H1 (cell line): Measurements from ENCODE around the gene COL19A1. TPM values are rescaled to one million over a fixed set of nuclear protein-coding genes. Genes with fewer than 3 reads are reported as not detected.
A peak's percentile ranks its signal among the peaks of the same experiment; 100 is the strongest.

Source experiments
- CTCF ChIA-PET: fragments of 300-600 bp; sonication (Branson Sonifier 250); formaldehyde crosslinking; loops from one replicate; lab custom pipeline; 2021; ENCODE audit not compliant: partially characterized antibody; lab: Charles Lee
- POLR2A ChIA-PET: fragments of 300-600 bp; sonication (Branson Sonifier 250); formaldehyde crosslinking; loops from one replicate; lab custom pipeline; 2021; ENCODE audit warnings: inconsistent platforms; ENCODE audit not compliant: partially characterized antibody; lab: Charles Lee
- DNase-seq, 2 experiments: peaks; one replicate each; pipeline versions ENCODE4 v3.0.0 to v3.0.0-alpha.2; 2010 to 2022; ENCODE audit warnings: low spot score in 2 of 2, low read depth in 1 of 2, mixed read lengths in 1 of 2
- FAIRE-seq: peaks from 2 replicates; lab custom pipeline; 2011; peaks lifted over from hg19 to GRCh38; lab: Jason Lieb, UNC
- H2AFZ ChIP-seq: 2 replicates; pipeline ENCODE4 v1.8.1; 2012; ENCODE audit warnings: low read length, inconsistent platforms
- H2AK5ac ChIP-seq: 2 replicates; pipeline ENCODE4 v1.6.1; 2013; ENCODE audit warnings: low read depth, low read length
- H2BK120ac ChIP-seq: replicated peaks from 2 replicates; pipeline ENCODE3; 2013; ENCODE audit warnings: low read depth, low read length, inconsistent platforms
- H2BK12ac ChIP-seq: 2 replicates; pipeline ENCODE4 v1.6.1; 2013; ENCODE audit warnings: low read depth, low read length
- H2BK15ac ChIP-seq: 2 replicates; pipeline ENCODE4 v1.6.1; 2013; ENCODE audit warnings: low read length
- H2BK20ac ChIP-seq: 2 replicates; pipeline ENCODE4 v1.6.1; 2013; ENCODE audit warnings: low read length
- H2BK5ac ChIP-seq: 2 replicates; pipeline ENCODE4 v1.6.1; 2013; ENCODE audit warnings: low read depth, low read length
- H3K14ac ChIP-seq: 2 replicates; pipeline ENCODE4 v1.6.1; 2013; ENCODE audit warnings: inconsistent platforms; ENCODE audit not compliant: insufficient read length
- H3K18ac ChIP-seq: 2 replicates; pipeline ENCODE4 v1.6.1; 2013; ENCODE audit warnings: low read length; ENCODE audit errors: extremely low read depth
- H3K23ac ChIP-seq: 2 replicates; pipeline ENCODE4 v1.6.1; 2013; ENCODE audit warnings: inconsistent platforms; ENCODE audit not compliant: insufficient read length
- H3K23me2 ChIP-seq: 2 replicates; pipeline ENCODE4 v1.6.1; 2013; ENCODE audit warnings: low read depth, low read length
- H3K27ac ChIP-seq: 2 replicates; pipeline ENCODE4 v1.6.1; 2011; ENCODE audit warnings: low read depth, low read length, inconsistent platforms
- H3K27me3 ChIP-seq, 4 experiments: replicated peaks in 1 of 4; 1 replicate in 1 of 4; 2 replicates in 3 of 4; pipeline versions ENCODE4 v1.6.1 to v1.8.1; 2011 to 2013; ENCODE audit warnings: low read length in 3 of 4, mild to moderate bottlenecking in 3 of 4, inconsistent platforms in 2 of 4, mixed read lengths in 2 of 4, moderate library complexity in 1 of 4; ENCODE audit not compliant: control insufficient read depth in 3 of 4, insufficient read depth in 3 of 4; ENCODE audit errors: extremely low read depth in 1 of 4
- H3K36me3 ChIP-seq, 4 experiments: 2 replicates each; pipeline versions ENCODE4 v1.6.1 to v1.8.1; 2011 to 2013; ENCODE audit warnings: mild to moderate bottlenecking in 4 of 4, low read length in 3 of 4, moderate library complexity in 2 of 4, control low read depth in 1 of 4, inconsistent platforms in 1 of 4; ENCODE audit not compliant: insufficient read depth in 4 of 4, control insufficient read depth in 2 of 4
- H3K4ac ChIP-seq: replicated peaks from 2 replicates; pipeline ENCODE3; 2013; ENCODE audit warnings: low read length, low read depth, mixed read lengths, inconsistent platforms; ENCODE audit not compliant: insufficient read length
- H3K4me1 ChIP-seq, 4 experiments: replicated peaks in 1 of 4; 1 replicate in 1 of 4; 2 replicates in 3 of 4; pipeline versions ENCODE4 v1.6.1 to v1.8.1; 2011 to 2013; ENCODE audit warnings: low read length in 3 of 4, inconsistent platforms in 2 of 4, mixed read lengths in 1 of 4; ENCODE audit not compliant: insufficient read depth in 4 of 4, control insufficient read depth in 3 of 4
- H3K4me2 ChIP-seq, 2 experiments: 2 replicates each; pipeline versions ENCODE4 v1.6.1 to v1.8.1; 2011 to 2013; ENCODE audit warnings: low read depth in 2 of 2, low read length in 2 of 2, control low read depth in 1 of 2, inconsistent platforms in 1 of 2, mild to moderate bottlenecking in 1 of 2; ENCODE audit not compliant: insufficient read depth in 1 of 2
- H3K4me3 ChIP-seq, 4 experiments: fragments of 200-600, 300-600 bp in 1 of 4; sonication (generic), shearing (Covaris generic), sonication (Bioruptor Twin) in 1 of 4; 2 replicates each; pipeline versions ENCODE4 v1.5.1 to v1.8.1; 2011 to 2016; ENCODE audit warnings: low read length in 4 of 4, low read depth in 3 of 4, control low read depth in 2 of 4, inconsistent platforms in 2 of 4, mild to moderate bottlenecking in 2 of 4, mixed read lengths in 1 of 4, moderate library complexity in 1 of 4; ENCODE audit not compliant: insufficient read depth in 2 of 4; ENCODE audit errors: extremely low read depth in 1 of 4
- H3K56ac ChIP-seq: replicated peaks from 2 replicates; pipeline ENCODE3; 2013; ENCODE audit warnings: low read depth, mild to moderate bottlenecking, mixed read lengths, low read length, inconsistent platforms; ENCODE audit not compliant: insufficient read length
- H3K79me1 ChIP-seq: 2 replicates; pipeline ENCODE4 v1.6.1; 2013; ENCODE audit warnings: low read depth, low read length, control low read depth
- H3K79me2 ChIP-seq, 2 experiments: 2 replicates each; pipeline versions ENCODE4 v1.6.1 to v1.8.1; 2012 to 2013; ENCODE audit warnings: low read length in 2 of 2, mild to moderate bottlenecking in 2 of 2, inconsistent platforms in 1 of 2; ENCODE audit not compliant: insufficient read depth in 2 of 2, control insufficient read depth in 1 of 2
- H3K9ac ChIP-seq, 4 experiments: replicated peaks in 1 of 4; 1 replicate in 1 of 4; 2 replicates in 3 of 4; pipeline versions ENCODE4 v1.6.1 to v1.8.1; 2011 to 2013; ENCODE audit warnings: low read depth in 3 of 4, low read length in 3 of 4, control low read depth in 2 of 4, mild to moderate bottlenecking in 2 of 4, moderate library complexity in 2 of 4, inconsistent platforms in 1 of 4; ENCODE audit errors: extremely low read depth in 1 of 4
- H3K9me3 ChIP-seq, 2 experiments: 2 replicates each; pipeline versions ENCODE4 v1.6.1 to v1.8.1; 2012 to 2013; ENCODE audit warnings: mild to moderate bottlenecking in 2 of 2, moderate library complexity in 2 of 2, control low read depth in 1 of 2, inconsistent platforms in 1 of 2, low read depth in 1 of 2, low read length in 1 of 2, mixed read lengths in 1 of 2; ENCODE audit not compliant: insufficient read depth in 2 of 2
- H4K20me1 ChIP-seq, 2 experiments: replicated peaks in 1 of 2; 2 replicates each; pipeline versions ENCODE3 to v1.8.1; 2011 to 2013; ENCODE audit warnings: inconsistent platforms in 2 of 2, low read length in 2 of 2, mild to moderate bottlenecking in 1 of 2; ENCODE audit not compliant: insufficient read depth in 2 of 2, control insufficient read depth in 1 of 2
- H4K5ac ChIP-seq: 2 replicates; pipeline ENCODE4 v1.6.1; 2013; ENCODE audit warnings: low read length, low read depth, mixed read lengths, inconsistent platforms; ENCODE audit not compliant: insufficient read length
- H4K8ac ChIP-seq: 2 replicates; pipeline ENCODE4 v1.8.0; 2013; ENCODE audit warnings: mild to moderate bottlenecking, moderate library complexity, low read length, inconsistent platforms; ENCODE audit not compliant: insufficient read depth; ENCODE audit errors: extremely low read depth
- H4K91ac ChIP-seq: replicated peaks from 2 replicates; pipeline ENCODE3; 2013; ENCODE audit warnings: low read length, mixed read lengths, inconsistent platforms; ENCODE audit not compliant: insufficient read length
- ATF2 ChIP-seq: IDR thresholded peaks from 2 replicates; pipeline ENCODE4 v1.6.1; 2012; ENCODE audit warnings: low read length, inconsistent platforms
- CEBPB ChIP-seq: IDR thresholded peaks from 2 replicates; pipeline ENCODE4 v1.6.1; 2012; ENCODE audit warnings: low read depth, low read length
- CTCF ChIP-seq, 3 experiments: IDR thresholded peaks; 1 replicate in 2 of 3; 2 replicates in 1 of 3; pipeline versions ENCODE4 v1.5.1 to v1.6.1; 2011; ENCODE audit warnings: low read length in 3 of 3, mild to moderate bottlenecking in 3 of 3, inconsistent platforms in 2 of 3, low read depth in 1 of 3, moderate library complexity in 1 of 3; ENCODE audit not compliant: insufficient read depth in 1 of 3; ENCODE audit errors: control extremely low read depth in 1 of 3
- RAD21 ChIP-seq, 2 experiments: IDR thresholded peaks in 1 of 2; conservative IDR thresholded peaks in 1 of 2; 2 replicates each; pipeline ENCODE4 v1.6.1; 2011; ENCODE audit warnings: low read depth in 2 of 2, low read length in 2 of 2, improper control_type of control experiment in 1 of 2, inconsistent platforms in 1 of 2, mild to moderate bottlenecking in 1 of 2, moderate library complexity in 1 of 2
- WGBS, 2 experiments: shearing (Covaris generic) in 1 of 2; methylation state at CpG; one replicate each; pipeline versions ENCODE4 v1.1.6 to v1.1.7; 2013 to 2015; ENCODE audit warnings: low lambda C conversion rate in 2 of 2, mixed read lengths in 2 of 2, inconsistent platforms in 1 of 2, low coverage in 1 of 2, missing lambda C conversion rate in 1 of 2; ENCODE audit not compliant: insufficient replicate concordance in 2 of 2, insufficient coverage in 1 of 2, insufficient read length in 1 of 2; ENCODE audit errors: extremely low coverage in 1 of 2, missing lambda C conversion rate in 1 of 2; 5-methylcytosine and 5-hydroxymethylcytosine counted together
- polyA plus RNA-seq, 7 experiments: library from polyadenylated mRNA; depleted of rRNA in 3 of 7; stranded (reverse) in 5 of 7; unstranded in 2 of 7; fragments of >200 nt in 5 of 7; fragments of 200-250 nt in 2 of 7; gene quantifications; 1 replicate in 5 of 7; 2 replicates in 1 of 7; 4 replicates in 1 of 7; pipeline versions ENCODE4 v1.2.1 to v1.2.3, GENCODE V29; 2011 to 2013; ENCODE audit warnings: missing spikeins in 2 of 7, mixed read lengths in 2 of 7
- total RNA-seq: library from RNA; stranded (reverse); fragmentation: NEBNext Ultra II Directional; extraction: Animal tissue kit (Norgen Biotek cat#: 25700); gene quantifications from 2 replicates; pipeline ENCODE4 v1.2.1, GENCODE V29; 2021

Gene COL19A1
- total and polyA plus RNA-seq, 2 of the 8 experiments (the other 6 are each of a cell fraction or from before 2014, with no cell fraction given) = not detected

GRCh38 chr6:70210462-70210861 lies 344.1 kb downstream of the COL19A1 start:
- WGBS, 2 experiments = 81% methylated on average over 2 of the region's 2 CpGs; no CpG with 5 or more reads in 1 of the 2 experiments
- no peak overlapping the region for H3K4ac ChIP-seq
- H3K18ac ChIP-seq = no peak overlapping the region
- no peak for FAIRE-seq
- H2AFZ ChIP-seq = no peak overlapping the region
- no peaks in the 10 kb centered on the region for H3K9me3 ChIP-seq
- H3K4me3 ChIP-seq = no peak overlapping the region
- H4K91ac ChIP-seq = no peak overlapping the region
- H2BK120ac ChIP-seq = no peak overlapping the region
- no peak overlapping the region for H3K27ac ChIP-seq
- peak in 1 of 3 experiments; percentile 21; a peak in 2 of 4 replicates for TF ChIP-seq CTCF (IDR thresholded peaks at IDR 0.05; ENCODE audit: control extremely low read depth in 1 of 3, insufficient read depth in 1 of 3, low read depth in 1 of 3, low read length in 3 of 3)
- peak in 1 of 2 experiments; percentile 18; a peak in 3 of 4 replicates for TF ChIP-seq RAD21 (IDR thresholded peaks at IDR 0.05 in 1 of 2, conservative IDR thresholded peaks at IDR 0.05 in 1 of 2; ENCODE audit: low read depth in 2 of 2, low read length in 2 of 2)
- no peak for TF ChIP-seq CEBPB
- TF ChIP-seq ATF2 = no peak
- TF ChIP-seq, all 59 proteins: peak for 2
- H3K23ac ChIP-seq = no peak overlapping the region
- H3K27me3 ChIP-seq = no peaks in the 10 kb centered on the region
- DNase-seq = no peak
- no peaks in the 10 kb centered on the region for H3K23me2 ChIP-seq
- ChIA-PET POLR2A (no interaction called here), CTCF (interaction anchor here (0.7 to 3.7 kb wide), 6 partner anchors 11 to 496 kb away, joined by 3 to 29 read pairs (median 4); no protein-coding TSS in a partner anchor)
- no peaks in the 10 kb centered on the region for H4K20me1 ChIP-seq
- no peak overlapping the region for H3K4me2 ChIP-seq
- H3K79me1 ChIP-seq = no peaks in the 10 kb centered on the region
- H2AK5ac ChIP-seq = no peak overlapping the region
- H4K8ac ChIP-seq = no peak overlapping the region
- H4K5ac ChIP-seq = no peak overlapping the region
- no peak overlapping the region for H3K9ac ChIP-seq
- H2BK20ac ChIP-seq = no peak overlapping the region
- no peak overlapping the region for H2BK12ac ChIP-seq
- no peak overlapping the region for H2BK15ac ChIP-seq
- H3K36me3 ChIP-seq = no peaks in the 10 kb centered on the region
- no peak overlapping the region for H2BK5ac ChIP-seq
- H3K79me2 ChIP-seq = no peaks in the 10 kb centered on the region
- no peak overlapping the region for H3K14ac ChIP-seq
- H3K4me1 ChIP-seq = no peaks in the 10 kb centered on the region
- H3K56ac ChIP-seq = no peak overlapping the region
